HepG2 (cell line): ENCODE measurements around the gene SRP9. TPM values are rescaled to one million over a fixed set of nuclear protein-coding genes. Genes with fewer than 3 reads are reported as not detected.
A peak's percentile ranks its signal among the peaks of the same experiment; 100 is the strongest.

ENCODE experiments used
- ARID5B ChIP-seq: IDR thresholded peaks from 2 replicates; pipeline ENCODE4 v1.4.0; 2020; ENCODE audit warnings: mild to moderate bottlenecking, missing genetic modification reagents
- CTCF ChIP-seq: sonication (generic); formaldehyde crosslinking; IDR thresholded peaks from 2 replicates; pipeline ENCODE4 v1.5.0; 2020; ENCODE audit warnings: mild to moderate bottlenecking, missing genetic modification reagents, moderate library complexity
- ETS1 ChIP-seq: sonication (generic); formaldehyde crosslinking; IDR thresholded peaks from 2 replicates; pipeline ENCODE4 v1.4.0; 2020; ENCODE audit warnings: missing genetic modification reagents
- GZF1 ChIP-seq: sonication (generic); formaldehyde crosslinking; IDR thresholded peaks from 2 replicates; pipeline ENCODE4 v1.5.1; 2020; ENCODE audit warnings: mild to moderate bottlenecking, missing genetic modification reagents
- HDAC1 ChIP-seq: sonication (generic); formaldehyde crosslinking; IDR thresholded peaks from 2 replicates; pipeline ENCODE4 v1.5.1; 2020; ENCODE audit warnings: mild to moderate bottlenecking, missing genetic modification reagents
- HNRNPLL ChIP-seq: fragments of 200-400 bp; formaldehyde crosslinking; IDR thresholded peaks from 2 replicates; pipeline ENCODE4 v1.6.1; 2017; ENCODE audit warnings: mild to moderate bottlenecking, low read depth, low read length; ENCODE audit not compliant: poor library complexity, severe bottlenecking
- MIXL1 ChIP-seq: IDR thresholded peaks from 2 replicates; pipeline ENCODE4 v1.6.1; 2016
- NCOR1 ChIP-seq: fragments of 200-600 bp; sonication (generic); IDR thresholded peaks from 2 replicates; pipeline ENCODE4 v1.7.0; 2017; ENCODE audit warnings: antibody characterized with exemption, low read length, borderline replicate concordance
- NFATC3 ChIP-seq: sonication (generic); formaldehyde crosslinking; IDR thresholded peaks from 2 replicates; pipeline ENCODE4 v1.5.1; 2020; ENCODE audit warnings: mild to moderate bottlenecking, missing genetic modification reagents
- PAX8 ChIP-seq: sonication (generic); formaldehyde crosslinking; IDR thresholded peaks from 2 replicates; pipeline ENCODE4 v1.8.0; 2022; ENCODE audit warnings: mild to moderate bottlenecking, missing genetic modification reagents, borderline replicate concordance
- POLR2G ChIP-seq: fragments of 200-400 bp; formaldehyde crosslinking; IDR thresholded peaks from 2 replicates; pipeline ENCODE4 v1.6.1; 2018; ENCODE audit warnings: mild to moderate bottlenecking, low read depth, low read length, moderate library complexity
- SAP130 ChIP-seq: IDR thresholded peaks from 2 replicates; pipeline ENCODE4 v1.6.1; 2016; ENCODE audit warnings: low read depth
- TFE3 ChIP-seq: IDR thresholded peaks from 2 replicates; pipeline ENCODE4 v1.6.1; 2016
- XRCC5 ChIP-seq: fragments of 200-400 bp; formaldehyde crosslinking; optimal IDR thresholded peaks from 2 replicates; pipeline ENCODE3; 2017; ENCODE audit warnings: mild to moderate bottlenecking, low read length
- ZNF234 ChIP-seq: sonication (generic); formaldehyde crosslinking; conservative IDR thresholded peaks from 2 replicates; pipeline ENCODE4 v1.5.1; 2020; ENCODE audit warnings: mild to moderate bottlenecking, missing genetic modification reagents
- ZNF256 ChIP-seq: sonication (generic); formaldehyde crosslinking; conservative IDR thresholded peaks from 2 replicates; pipeline ENCODE4 v1.4.0; 2020; ENCODE audit warnings: missing genetic modification reagents
- ZNF30 ChIP-seq: sonication (generic); formaldehyde crosslinking; IDR thresholded peaks from 2 replicates; pipeline ENCODE4 v1.5.0; 2020; ENCODE audit warnings: mild to moderate bottlenecking, missing genetic modification reagents
- ZNF451 ChIP-seq: sonication (generic); formaldehyde crosslinking; IDR thresholded peaks from 2 replicates; pipeline ENCODE4 v1.5.0; 2020; ENCODE audit warnings: mild to moderate bottlenecking, missing genetic modification reagents
- ZNF546 ChIP-seq: sonication (generic); formaldehyde crosslinking; conservative IDR thresholded peaks from 2 replicates; pipeline ENCODE4 v1.8.1; 2023; ENCODE audit warnings: mild to moderate bottlenecking, missing genetic modification reagents
- ZNF781 ChIP-seq: sonication (generic); formaldehyde crosslinking; IDR thresholded peaks from 2 replicates; pipeline ENCODE4 v1.5.1; 2020; ENCODE audit warnings: borderline replicate concordance, mild to moderate bottlenecking, missing genetic modification reagents; ENCODE audit errors: not compliant biosample characterization
- ZNF879 ChIP-seq: sonication (generic); formaldehyde crosslinking; IDR thresholded peaks from 2 replicates; pipeline ENCODE4 v1.8.1; 2023; ENCODE audit warnings: missing genetic modification reagents
- ZSCAN31 ChIP-seq: sonication (generic); formaldehyde crosslinking; IDR thresholded peaks from 2 replicates; pipeline ENCODE4 v1.5.0; 2020; ENCODE audit warnings: low read depth, mild to moderate bottlenecking, missing genetic modification reagents
- polyA plus RNA-seq, 8 experiments: library from polyadenylated mRNA; depleted of rRNA in 3 of 8; stranded (reverse) in 7 of 8; unstranded in 1 of 8; fragments of >200 nt; fragmentation: Illumina TruSeq in 4 of 8; extraction: Trizol in 4 of 8; gene quantifications; 2 replicates each; pipeline versions ENCODE4 v1.2.1 to v1.2.3, GENCODE V29; 2011 to 2016; ENCODE audit warnings: low read depth in 4 of 8, missing spikeins in 1 of 8, mixed read lengths in 1 of 8; ENCODE audit not compliant: insufficient read depth in 1 of 8
- total RNA-seq, 5 experiments: library from RNA; depleted of rRNA; stranded (reverse); fragments of >200 nt; fragmentation: Illumina TruSeq; extraction: Trizol; gene quantifications; 2 replicates each; pipeline ENCODE4 v1.2.3, GENCODE V29; 2016; ENCODE audit warnings: low read depth in 1 of 5

SRP9 gene
- total and polyA plus RNA-seq, 2 of the 13 experiments (the other 11 are each of a cell fraction or from before 2014, with no cell fraction given): 251 to 307 TPM

- TF ChIP-seq PAX8 (no peak), ZSCAN31 (CRISPR knock-in tag) (no peak), XRCC5 (peak; percentile 40), MIXL1 (CRISPR knock-in tag) (no peak), CTCF (CRISPR knock-in tag) (peak; percentile 43), HNRNPLL (no peak), NCOR1 (no peak), TFE3 (CRISPR knock-in tag) (no peak), ZNF879 (CRISPR knock-in tag) (no peak), SAP130 (CRISPR knock-in tag) (peak; percentile 53), ZNF30 (no peak), ZNF781 (CRISPR knock-in tag) (no peak), POLR2G (no peak), HDAC1 (CRISPR knock-in tag) (no peak), ZNF234 (CRISPR knock-in tag) (no peak), ZNF451 (CRISPR knock-in tag) (no peak), NFATC3 (no peak), ARID5B (CRISPR knock-in tag) (peak; percentile 11; the same call in 1 of the 2 replicates), ETS1 (no peak), ZNF546 (CRISPR knock-in tag) (no peak), GZF1 (no peak), ZNF256 (CRISPR knock-in tag) (no peak)
These were observed 42.1 kb upstream of the SRP9 start (continued) for GRCh38 chr1:225735252-225736149.
